Esophagus squamous epithelium (tissue), 4 donors: ENCODE data around the gene TTC21A.

Experiments
- POLR2A ChIP-seq, 4 donors: fragments of 450-650 bp; IDR thresholded peaks; one replicate each; pipeline ENCODE4 v1.6.1; 2017; ENCODE audit warnings: antibody characterized with exemption in 4 of 4, mild to moderate bottlenecking in 4 of 4, moderate library complexity in 3 of 4
- TF ChIP-seq, protein P1 (sequence below), 6 experiments: fragments of 450-650 bp in 4 of 6; fragments of 200-600 bp in 2 of 6; sonication (generic) in 2 of 6; IDR thresholded peaks; one replicate each; pipeline ENCODE4 v1.5.1; 2016 to 2019; ENCODE audit warnings: antibody characterized with exemption in 6 of 6, mild to moderate bottlenecking in 4 of 6, moderate library complexity in 4 of 6

DNA sequence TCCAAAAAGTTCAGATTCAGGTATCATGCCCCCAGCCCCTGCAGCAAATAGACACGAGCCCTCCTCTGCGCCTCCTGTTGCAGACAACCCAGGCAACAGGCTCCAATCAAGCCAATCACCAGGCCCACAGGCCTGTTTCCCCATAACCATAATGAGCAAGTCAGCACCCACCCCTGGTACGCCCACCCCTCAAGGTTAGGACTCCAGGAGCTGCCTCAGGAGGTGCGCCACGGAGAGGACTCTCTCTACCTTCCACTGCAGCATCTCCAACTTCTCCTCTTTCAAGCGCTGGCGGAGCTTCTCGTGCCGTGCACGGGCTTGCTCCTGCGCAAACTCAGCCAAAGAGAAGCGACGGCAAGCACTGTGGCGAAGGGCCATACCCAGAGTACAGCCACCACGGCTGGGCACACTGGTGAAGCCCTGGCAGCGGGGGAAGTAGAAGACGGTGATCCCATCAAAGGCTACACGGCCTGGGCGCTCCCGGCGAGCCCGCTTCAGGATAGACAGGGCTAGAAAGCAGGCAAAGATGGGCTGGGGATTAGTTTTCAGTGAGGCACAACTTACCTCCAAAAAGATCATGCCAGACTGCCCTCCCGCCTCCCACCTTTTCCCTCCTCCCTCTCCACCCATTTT lies 37.4 kb downstream of the TTC21A start:
- TF ChIP-seq, protein P1, sequence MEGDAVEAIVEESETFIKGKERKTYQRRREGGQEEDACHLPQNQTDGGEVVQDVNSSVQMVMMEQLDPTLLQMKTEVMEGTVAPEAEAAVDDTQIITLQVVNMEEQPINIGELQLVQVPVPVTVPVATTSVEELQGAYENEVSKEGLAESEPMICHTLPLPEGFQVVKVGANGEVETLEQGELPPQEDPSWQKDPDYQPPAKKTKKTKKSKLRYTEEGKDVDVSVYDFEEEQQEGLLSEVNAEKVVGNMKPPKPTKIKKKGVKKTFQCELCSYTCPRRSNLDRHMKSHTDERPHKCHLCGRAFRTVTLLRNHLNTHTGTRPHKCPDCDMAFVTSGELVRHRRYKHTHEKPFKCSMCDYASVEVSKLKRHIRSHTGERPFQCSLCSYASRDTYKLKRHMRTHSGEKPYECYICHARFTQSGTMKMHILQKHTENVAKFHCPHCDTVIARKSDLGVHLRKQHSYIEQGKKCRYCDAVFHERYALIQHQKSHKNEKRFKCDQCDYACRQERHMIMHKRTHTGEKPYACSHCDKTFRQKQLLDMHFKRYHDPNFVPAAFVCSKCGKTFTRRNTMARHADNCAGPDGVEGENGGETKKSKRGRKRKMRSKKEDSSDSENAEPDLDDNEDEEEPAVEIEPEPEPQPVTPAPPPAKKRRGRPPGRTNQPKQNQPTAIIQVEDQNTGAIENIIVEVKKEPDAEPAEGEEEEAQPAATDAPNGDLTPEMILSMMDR (IDR thresholded peaks at IDR 0.05) = no peak
- TF ChIP-seq POLR2A (IDR thresholded peaks at IDR 0.05) = no peak
